HEK293T (cell line): ENCODE data around the gene TRIM71.

ENCODE experiments used
- ARNT ChIP-seq: fragments of 450-650 bp; IDR thresholded peaks from 2 replicates; pipeline ENCODE4 v1.6.1; 2017; ENCODE audit warnings: mild to moderate bottlenecking
- ELF4 ChIP-seq: fragments of 450-650 bp; IDR thresholded peaks from 2 replicates; pipeline ENCODE4 v1.6.1; 2017; ENCODE audit warnings: antibody characterized with exemption
- FOXM1 ChIP-seq: fragments of 450-650 bp; IDR thresholded peaks from 2 replicates; pipeline ENCODE4 v1.6.1; 2017; ENCODE audit warnings: mild to moderate bottlenecking, borderline replicate concordance
- HDGF ChIP-seq: fragments of 450-650 bp; IDR thresholded peaks from 2 replicates; pipeline ENCODE4 v1.6.1; 2017; ENCODE audit warnings: antibody characterized with exemption, borderline replicate concordance
- SP1 ChIP-seq: fragments of 450-650 bp; IDR thresholded peaks from 2 replicates; pipeline ENCODE4 v1.6.1; 2017
- ZNF384 ChIP-seq: fragments of 450-650 bp; IDR thresholded peaks from 2 replicates; pipeline ENCODE4 v1.6.1; 2016

- TF ChIP-seq FOXM1 (no peak), SP1 (no peak), HDGF (no peak), ARNT (no peak), ZNF384 (no peak), ELF4 (no peak)
These were observed 64.4 kb downstream of the TRIM71 start for GRCh38 chr3:32882189-32882588.
